K562 (cell line): ENCODE results near the gene KAZN. TPM values are rescaled to one million over a fixed set of nuclear protein-coding genes. Genes with fewer than 3 reads are reported as not detected.
A peak's percentile ranks its signal among the peaks of the same experiment; 100 is the strongest.

Experiments
- ATAC-seq: fragments of 200-7000 bp; cut with Tn5 transposase; 3 replicates; pipeline ENCODE4 v1.9.1; 2020; ENCODE audit warnings: moderate library complexity
- BruUV-seq: library from RNA; stranded (reverse); fragments of 400-500 nt; replicated peaks from 2 replicates; lab custom pipeline; 2021; lab: Mats Ljungman, UMichigan
- CTCF ChIA-PET: fragments of 300-600 bp; formaldehyde crosslinking; extraction: SDS; loops from one replicate; lab custom pipeline; 2021; ENCODE audit warnings: low intra/inter-chr PET ratio; lab: Yijun Ruan, JAX
- POLR2A ChIA-PET: fragments of 300-600, 350-650 bp; sonication (Branson Sonifier 250); formaldehyde crosslinking; extraction: SDS; loops from one replicate; lab custom pipeline; 2021; ENCODE audit warnings: antibody characterized with exemption, inconsistent platforms; lab: Yijun Ruan, JAX
- DNase-seq, 4 experiments: peaks; one replicate each; pipeline versions ENCODE4 v3.0.0 to v3.0.0-alpha.2; 2011 to 2018; ENCODE audit warnings: low spot score in 3 of 4, mixed read lengths in 3 of 4; ENCODE audit errors: extremely low read depth in 1 of 4
- FAIRE-seq: peaks from 2 replicates; lab custom pipeline; 2011; peaks lifted over from hg19 to GRCh38; lab: Jason Lieb, UNC
- H2AFZ ChIP-seq: 2 replicates; pipeline ENCODE4 v1.6.0; 2011; ENCODE audit warnings: low read depth, low read length, control low read depth, inconsistent platforms
- H3K27ac ChIP-seq: fragments of 200-600 bp; 3 replicates; pipeline ENCODE4 v1.8.0; 2011; ENCODE audit warnings: low read depth, mild to moderate bottlenecking, control low read depth, inconsistent platforms, low read length, moderate library complexity, mixed read lengths; ENCODE audit errors: extremely low read depth
- H3K27me3 ChIP-seq, 2 experiments: fragments of 300-600 bp in 1 of 2; 2 replicates in 1 of 2; 3 replicates in 1 of 2; pipeline versions ENCODE4 v1.6.0 to v1.8.0; 2011; ENCODE audit warnings: inconsistent platforms in 2 of 2, low read length in 2 of 2, mild to moderate bottlenecking in 1 of 2, mixed read lengths in 1 of 2, moderate library complexity in 1 of 2; ENCODE audit not compliant: control insufficient read depth in 2 of 2, insufficient read depth in 2 of 2
- H3K36me3 ChIP-seq: fragments of 300-600 bp; 3 replicates; pipeline ENCODE4 v1.8.0; 2011; ENCODE audit warnings: mild to moderate bottlenecking, low read length, inconsistent platforms; ENCODE audit not compliant: control insufficient read depth, insufficient read depth
- H3K4me1 ChIP-seq, 2 experiments: fragments of 200-600 bp in 1 of 2; replicated peaks in 1 of 2; 2 replicates in 1 of 2; 3 replicates in 1 of 2; pipeline versions ENCODE4 v1.5.1 to v1.8.0; 2011; ENCODE audit warnings: inconsistent platforms in 2 of 2, low read length in 2 of 2, mild to moderate bottlenecking in 1 of 2, mixed read lengths in 1 of 2, moderate library complexity in 1 of 2; ENCODE audit not compliant: control insufficient read depth in 2 of 2, insufficient read depth in 2 of 2
- H3K4me2 ChIP-seq: 2 replicates; pipeline ENCODE4 v1.6.1; 2011; ENCODE audit warnings: low read length, control low read depth, inconsistent platforms, mixed read lengths; ENCODE audit not compliant: insufficient read depth
- H3K4me3 ChIP-seq: fragments of 200-600 bp; sonication (generic), shearing (Covaris generic); 2 replicates; pipeline ENCODE4 v1.5.1; 2016; ENCODE audit warnings: control low read depth, inconsistent platforms
- H3K79me2 ChIP-seq: fragments of 200-600 bp; 3 replicates; pipeline ENCODE4 v1.8.0; 2011; ENCODE audit warnings: low read length, inconsistent platforms; ENCODE audit not compliant: control insufficient read depth, insufficient read depth
- H3K9ac ChIP-seq, 2 experiments: 2 replicates each; pipeline versions ENCODE4 v1.6.0 to v1.6.1; 2011; ENCODE audit warnings: low read depth in 2 of 2, low read length in 2 of 2, control low read depth in 1 of 2, inconsistent platforms in 1 of 2, mild to moderate bottlenecking in 1 of 2, mixed read lengths in 1 of 2; ENCODE audit not compliant: insufficient read depth in 1 of 2
- H3K9me1 ChIP-seq: one replicate; pipeline ENCODE4 v1.6.0; 2011; ENCODE audit warnings: inconsistent platforms, mild to moderate bottlenecking, low read length, moderate library complexity; ENCODE audit not compliant: control insufficient read depth, insufficient read depth
- H3K9me3 ChIP-seq: replicated peaks from 2 replicates; pipeline ENCODE4 v1.5.1; 2011; ENCODE audit warnings: low read depth, low read length, inconsistent platforms; ENCODE audit not compliant: control insufficient read depth, insufficient read depth
- H4K20me1 ChIP-seq: replicated peaks from 2 replicates; pipeline ENCODE4 v1.6.1; 2011; ENCODE audit warnings: low read length, inconsistent platforms, mixed read lengths; ENCODE audit not compliant: control insufficient read depth, insufficient read depth
- DPF2 ChIP-seq: fragments of 450-650 bp; IDR thresholded peaks from 2 replicates; pipeline ENCODE4 v1.6.1; 2016
- XRCC4 ChIP-seq: IDR thresholded peaks from one replicate; pipeline ENCODE4 v1.6.1; 2011; ENCODE audit not compliant: insufficient read depth, insufficient read length; ENCODE audit errors: extremely low read depth
- ZNF589 ChIP-seq: fragments of 200-800 bp; sonication (Bioruptor generic); IDR thresholded peaks from 2 replicates; pipeline ENCODE4 v1.6.1; 2016; ENCODE audit warnings: low read depth, missing genetic modification characterization, missing compliant biosample characterization
- ZZZ3 ChIP-seq: fragments of 450-650 bp; IDR thresholded peaks from 2 replicates; pipeline ENCODE4 v1.6.1; 2016; ENCODE audit warnings: antibody characterized with exemption, mild to moderate bottlenecking, moderate library complexity
- WGBS: fragments of 100-300 bp; shearing (Covaris generic); methylation state at CpG from one replicate; pipeline ENCODE4 v1.1.6; 2016; ENCODE audit warnings: low coverage, mixed read lengths; ENCODE audit not compliant: insufficient coverage; ENCODE audit errors: missing lambda C conversion rate; 5-methylcytosine and 5-hydroxymethylcytosine counted together
- in situ Hi-C: fragments of 300-500 bp; cut with MboI; formaldehyde crosslinking; loops from 4 replicates; pipeline ENCODE4 v1.15.0; 2018; ENCODE audit warnings: inconsistent platforms, mixed read lengths
- intact Hi-C: fragments of 100-400 bp; cut with micrococcal nuclease; formaldehyde crosslinking; loops from 2 replicates; pipeline ENCODE4 v1.14.2; 2022
- polyA plus RNA-seq, 8 experiments: library from polyadenylated mRNA; depleted of rRNA in 4 of 8; stranded (reverse) in 5 of 8; unstranded in 3 of 8; fragments of >200 nt; fragmentation: Nextera tagmentation in 2 of 8; fragmentation: Illumina TruSeq in 1 of 8; extraction: Ambion mirVana in 2 of 8; extraction: Trizol in 1 of 8; gene quantifications; 2 replicates each; pipeline versions ENCODE4 v1.2.1 to v1.2.3, GENCODE V29; 2011 to 2014; ENCODE audit warnings: inconsistent platforms in 1 of 8, missing spikeins in 1 of 8
- total RNA-seq, 7 experiments: library from RNA; depleted of rRNA in 6 of 7; stranded (reverse); fragments of >200 nt in 6 of 7; fragmentation: Illumina TruSeq in 2 of 7; extraction: Trizol in 2 of 7; gene quantifications; 2 replicates each; pipeline versions ENCODE4 v1.2.1 to v1.2.3, GENCODE V29; 2011 to 2021; ENCODE audit warnings: low replicate concordance in 1 of 7

The KAZN gene
- total and polyA plus RNA-seq, 9 of the 15 experiments (the other 6 are each of a cell fraction or from before 2014, with no cell fraction given): 2.1 to 21.6 (median 5.4) TPM

GRCh38 chr1:15028616-15029015 lies 430.1 kb downstream of the KAZN start:
- in situ Hi-C loops (loop anchor here (10.0 kb wide), 1 partner anchor 244 kb away; no protein-coding TSS in a partner anchor), intact Hi-C loops (loop anchor here (5.0 kb wide), 2 partner anchors 101 to 256 kb away; no protein-coding TSS in a partner anchor)
- ATAC-seq (no peak), DNase-seq (no peak), FAIRE-seq (no peak)
- H3K4me2 ChIP-seq: no peak overlapping the region
- H3K27ac ChIP-seq: no peak overlapping the region
- H3K9ac ChIP-seq: no peak overlapping the region
- H3K36me3 ChIP-seq: no peaks in the 10 kb centered on the region
- peaks cover 5 to 8% of the 10 kb centered on the region in 2 experiments; a peak in 1 of 5 replicates for H3K4me1 ChIP-seq
- ChIA-PET CTCF (interaction anchor here (1.0 kb wide), 2 partner anchors 12 to 114 kb away, joined by 3 read pairs; no protein-coding TSS in a partner anchor), POLR2A (interaction anchor here (0.7 kb wide), 1 partner anchor 97 kb away, joined by 3 read pairs; no protein-coding TSS in a partner anchor)
- WGBS: 85% methylated on average over 7 of the region's 7 CpGs
- H3K9me3 ChIP-seq: no peaks in the 10 kb centered on the region
- no peaks in the 10 kb centered on the region for H3K79me2 ChIP-seq
- no peak for TF ChIP-seq XRCC4
- no peak for TF ChIP-seq ZNF589 (CRISPR knock-in tag)
- no peak for TF ChIP-seq ZZZ3
- no peak for TF ChIP-seq DPF2
- H2AFZ ChIP-seq: no peak overlapping the region
- no peaks in the 10 kb centered on the region for H3K27me3 ChIP-seq
- H3K9me1 ChIP-seq: no peaks in the 10 kb centered on the region
- H3K4me3 ChIP-seq: no peak overlapping the region
- no TSS peak for BruUV-seq
- 0 out of 2 replicates have a peak, but pooled peaks cover 7% of the 10 kb centered on the region for H4K20me1 ChIP-seq

DNA sequence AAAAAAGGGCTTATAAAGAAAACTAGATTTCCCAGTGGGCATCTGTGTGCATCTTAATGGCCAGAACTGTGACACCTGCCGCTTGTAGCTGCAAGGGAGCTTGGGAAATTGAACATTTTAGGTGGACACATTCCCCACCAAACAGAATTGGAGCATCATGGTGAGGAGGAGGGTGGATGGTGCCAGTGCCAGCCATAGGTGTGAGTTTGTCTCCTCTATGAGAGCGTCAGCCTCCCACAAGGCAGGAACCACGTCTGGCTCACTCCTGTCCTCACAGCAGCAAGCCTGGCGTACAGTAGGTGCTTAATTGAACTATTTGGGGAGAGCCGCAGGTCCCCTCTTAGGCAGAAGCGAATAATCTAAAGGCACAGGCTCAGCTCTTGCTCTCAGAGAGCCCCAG lies 430.6 kb downstream of the KAZN start:
- Histone ChIP-seq H3K4me3 (no peak overlapping the region), H3K9me1 (no peaks in the 10 kb centered on the region), H3K4me1 (peaks cover 5 to 8% of the 10 kb centered on the region in 2 experiments; a peak in 1 of 5 replicates), H3K4me2 (no peak overlapping the region), H2AFZ (no peak overlapping the region), H4K20me1 (0 out of 2 replicates have a peak, but pooled peaks cover 7% of the 10 kb centered on the region), H3K27me3 (no peaks in the 10 kb centered on the region), H3K9ac (peak overlapping the region in 1 of 2 experiments; percentile 71; a peak in 1 of 4 replicates), H3K36me3 (no peaks in the 10 kb centered on the region), H3K79me2 (no peaks in the 10 kb centered on the region), H3K27ac (no peak overlapping the region), H3K9me3 (no peaks in the 10 kb centered on the region)
- DNase-seq (no peak), ATAC-seq (no peak), FAIRE-seq (no peak)
- no TSS peak for BruUV-seq
- ChIA-PET POLR2A (no interaction called here), CTCF (interaction anchor here (1.0 kb wide), 1 partner anchor 114 kb away, joined by 3 read pairs; no protein-coding TSS in a partner anchor)
- intact Hi-C loops (loop anchor here (5.0 kb wide), 2 partner anchors 102 to 257 kb away; no protein-coding TSS in a partner anchor), in situ Hi-C loops (loop anchor here (10.0 kb wide), 1 partner anchor 244 kb away; no protein-coding TSS in a partner anchor)
- WGBS: 72% methylated on average over 6 of the region's 6 CpGs
